Ishikawa (cell line): ENCODE measurements around the gene HNRNPLL.

Experiments
- CEBPB ChIP-seq: IDR thresholded peaks from 2 replicates; pipeline ENCODE4 v1.6.1; 2012
- CREB1 ChIP-seq: IDR thresholded peaks from 2 replicates; pipeline ENCODE4 v1.6.1; 2012; ENCODE audit warnings: low read depth
- EP300 ChIP-seq: IDR thresholded peaks from 2 replicates; pipeline ENCODE4 v1.6.1; 2012; ENCODE audit warnings: borderline replicate concordance
- FOXM1 ChIP-seq: IDR thresholded peaks from 2 replicates; pipeline ENCODE4 v1.6.1; 2012; ENCODE audit warnings: low read depth, borderline replicate concordance
- MAX ChIP-seq: IDR thresholded peaks from 2 replicates; pipeline ENCODE4 v1.6.1; 2012
- RAD21 ChIP-seq: IDR thresholded peaks from 2 replicates; pipeline ENCODE4 v1.6.1; 2012; ENCODE audit warnings: low read depth
- TAF1 ChIP-seq: IDR thresholded peaks from 2 replicates; pipeline ENCODE4 v1.6.1; 2012; ENCODE audit warnings: low read depth, mild to moderate bottlenecking
- TEAD4 ChIP-seq: IDR thresholded peaks from 2 replicates; pipeline ENCODE4 v1.6.1; 2012
- YY1 ChIP-seq: IDR thresholded peaks from 2 replicates; pipeline ENCODE4 v1.6.1; 2012; ENCODE audit warnings: low read depth
- ZBTB7A ChIP-seq: IDR thresholded peaks from 2 replicates; pipeline ENCODE4 v1.6.1; 2012; ENCODE audit warnings: low read depth
- TF ChIP-seq, protein P1 (sequence below): IDR thresholded peaks from 2 replicates; pipeline ENCODE4 v1.6.1; 2012; ENCODE audit warnings: low read depth, mild to moderate bottlenecking

GRCh38 chr2:38603402-38604290, 918 bp upstream of the HNRNPLL start:
- TF ChIP-seq YY1, result no peak
- TF ChIP-seq RAD21, result peak; percentile 62
- no peak for TF ChIP-seq FOXM1
- no peak for TF ChIP-seq TAF1
- no peak for TF ChIP-seq EP300
- peak; percentile 88 for TF ChIP-seq MAX
- no peak for TF ChIP-seq ZBTB7A
- TF ChIP-seq, protein P1, sequence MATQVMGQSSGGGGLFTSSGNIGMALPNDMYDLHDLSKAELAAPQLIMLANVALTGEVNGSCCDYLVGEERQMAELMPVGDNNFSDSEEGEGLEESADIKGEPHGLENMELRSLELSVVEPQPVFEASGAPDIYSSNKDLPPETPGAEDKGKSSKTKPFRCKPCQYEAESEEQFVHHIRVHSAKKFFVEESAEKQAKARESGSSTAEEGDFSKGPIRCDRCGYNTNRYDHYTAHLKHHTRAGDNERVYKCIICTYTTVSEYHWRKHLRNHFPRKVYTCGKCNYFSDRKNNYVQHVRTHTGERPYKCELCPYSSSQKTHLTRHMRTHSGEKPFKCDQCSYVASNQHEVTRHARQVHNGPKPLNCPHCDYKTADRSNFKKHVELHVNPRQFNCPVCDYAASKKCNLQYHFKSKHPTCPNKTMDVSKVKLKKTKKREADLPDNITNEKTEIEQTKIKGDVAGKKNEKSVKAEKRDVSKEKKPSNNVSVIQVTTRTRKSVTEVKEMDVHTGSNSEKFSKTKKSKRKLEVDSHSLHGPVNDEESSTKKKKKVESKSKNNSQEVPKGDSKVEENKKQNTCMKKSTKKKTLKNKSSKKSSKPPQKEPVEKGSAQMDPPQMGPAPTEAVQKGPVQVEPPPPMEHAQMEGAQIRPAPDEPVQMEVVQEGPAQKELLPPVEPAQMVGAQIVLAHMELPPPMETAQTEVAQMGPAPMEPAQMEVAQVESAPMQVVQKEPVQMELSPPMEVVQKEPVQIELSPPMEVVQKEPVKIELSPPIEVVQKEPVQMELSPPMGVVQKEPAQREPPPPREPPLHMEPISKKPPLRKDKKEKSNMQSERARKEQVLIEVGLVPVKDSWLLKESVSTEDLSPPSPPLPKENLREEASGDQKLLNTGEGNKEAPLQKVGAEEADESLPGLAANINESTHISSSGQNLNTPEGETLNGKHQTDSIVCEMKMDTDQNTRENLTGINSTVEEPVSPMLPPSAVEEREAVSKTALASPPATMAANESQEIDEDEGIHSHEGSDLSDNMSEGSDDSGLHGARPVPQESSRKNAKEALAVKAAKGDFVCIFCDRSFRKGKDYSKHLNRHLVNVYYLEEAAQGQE, result no peak
- TF ChIP-seq CREB1, result no peak
- no peak for TF ChIP-seq CEBPB
- no peak for TF ChIP-seq TEAD4
